ENCODE results near the gene POC5.
A peak's percentile ranks its signal among the peaks of the same experiment; 100 is the strongest.
"Not testable (repeated sequence)": the region's sequence is repeated elsewhere in the genome, so short reads cannot be mapped to it uniquely, and the experiment has no call there.

The POC5 gene, protein sequence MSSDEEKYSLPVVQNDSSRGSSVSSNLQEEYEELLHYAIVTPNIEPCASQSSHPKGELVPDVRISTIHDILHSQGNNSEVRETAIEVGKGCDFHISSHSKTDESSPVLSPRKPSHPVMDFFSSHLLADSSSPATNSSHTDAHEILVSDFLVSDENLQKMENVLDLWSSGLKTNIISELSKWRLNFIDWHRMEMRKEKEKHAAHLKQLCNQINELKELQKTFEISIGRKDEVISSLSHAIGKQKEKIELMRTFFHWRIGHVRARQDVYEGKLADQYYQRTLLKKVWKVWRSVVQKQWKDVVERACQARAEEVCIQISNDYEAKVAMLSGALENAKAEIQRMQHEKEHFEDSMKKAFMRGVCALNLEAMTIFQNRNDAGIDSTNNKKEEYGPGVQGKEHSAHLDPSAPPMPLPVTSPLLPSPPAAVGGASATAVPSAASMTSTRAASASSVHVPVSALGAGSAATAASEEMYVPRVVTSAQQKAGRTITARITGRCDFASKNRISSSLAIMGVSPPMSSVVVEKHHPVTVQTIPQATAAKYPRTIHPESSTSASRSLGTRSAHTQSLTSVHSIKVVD

GRCh38 chr5:75717082-75717922 is at the start of gene POC5:
TSS of gene POC5 (minus strand) at chr5:75717437. CDS start at chr5:75712937, 4,500 bp downstream.
- DNase-seq: peak; percentile 95

DNA sequence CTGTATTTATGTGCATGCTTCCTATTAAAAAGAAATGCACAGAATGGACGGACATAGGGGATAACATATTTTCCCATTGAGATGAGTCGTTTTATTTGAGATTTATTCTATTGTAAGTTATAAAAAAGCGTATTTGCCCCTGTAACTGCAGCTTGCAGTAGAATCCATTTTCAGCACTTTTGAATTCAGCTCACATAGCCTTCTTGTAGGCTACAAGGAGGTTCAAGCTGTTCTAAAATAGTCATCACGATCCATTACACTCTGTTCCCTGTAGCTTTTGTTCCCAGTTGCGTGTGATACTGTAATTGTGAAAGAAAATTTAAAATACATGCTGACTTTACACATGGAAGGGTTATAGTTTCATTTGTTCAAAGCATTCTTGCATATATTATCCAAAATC is 40.9 kb upstream of the POC5 start:
- no peak for DNase-seq

- DNase-seq: no peak
Measured at GRCh38 chr5:75756981-75757380, 39.7 kb upstream of the POC5 start.

DNA sequence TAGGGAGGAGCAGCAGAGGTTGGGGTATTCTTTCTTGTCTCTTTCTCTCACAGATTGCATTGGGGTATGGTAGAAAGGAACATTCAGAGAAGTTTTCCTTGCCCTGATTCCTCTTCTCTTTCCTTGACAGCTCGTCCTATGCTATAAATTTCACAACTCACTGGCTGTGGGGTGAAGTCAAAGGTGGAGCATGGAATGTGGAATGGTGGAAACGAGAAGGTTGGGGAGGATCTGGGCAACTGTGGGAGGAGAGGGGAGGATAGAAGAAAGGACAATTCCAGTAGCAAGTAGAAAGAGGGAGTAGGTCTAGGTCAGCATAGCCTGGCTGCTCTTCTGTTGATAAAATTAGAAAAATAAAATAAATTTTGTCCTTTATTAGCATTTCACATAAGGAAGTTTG is 39.0 kb upstream of the POC5 start:
- DNase-seq: no peak

- no peak for DNase-seq
Measured at GRCh38 chr5:75753182-75753581, 35.9 kb upstream of the POC5 start.

GRCh38 chr5:75744355-75744754 is 27.1 kb upstream of the POC5 start:
- no peak for DNase-seq

GRCh38 chr5:75736273-75736672 is 19.0 kb upstream of the POC5 start:
- DNase-seq: no peak

GRCh38 chr5:75734913-75735789 is 17.9 kb upstream of the POC5 start:
- no peak for DNase-seq

- DNase-seq: no peak
Measured at GRCh38 chr5:75733767-75734166, 16.5 kb upstream of the POC5 start.

- DNase-seq: not testable (repeated sequence)
Measured at GRCh38 chr5:75731515-75731914, 14.3 kb upstream of the POC5 start.

DNA sequence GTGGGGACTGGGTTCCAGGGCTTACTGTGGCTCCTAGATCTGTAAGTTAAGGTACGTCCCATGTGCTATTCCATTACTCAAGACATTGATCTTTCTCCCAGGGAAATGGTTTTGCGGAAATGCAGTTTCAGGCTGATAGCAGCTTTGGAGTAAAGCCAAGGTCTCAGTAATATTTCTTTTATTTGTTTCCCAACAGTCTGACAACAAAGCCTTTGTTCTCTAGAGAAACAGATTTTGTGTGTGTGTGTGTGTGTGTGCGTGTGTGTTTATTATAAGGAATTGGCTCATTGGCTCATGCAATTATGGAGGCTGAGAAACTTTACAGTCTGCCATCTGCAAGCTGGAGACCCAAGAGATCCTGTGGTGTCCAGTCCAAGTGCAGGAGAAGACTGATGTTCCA is 12.1 kb upstream of the POC5 start:
- DNase-seq: no peak

DNA sequence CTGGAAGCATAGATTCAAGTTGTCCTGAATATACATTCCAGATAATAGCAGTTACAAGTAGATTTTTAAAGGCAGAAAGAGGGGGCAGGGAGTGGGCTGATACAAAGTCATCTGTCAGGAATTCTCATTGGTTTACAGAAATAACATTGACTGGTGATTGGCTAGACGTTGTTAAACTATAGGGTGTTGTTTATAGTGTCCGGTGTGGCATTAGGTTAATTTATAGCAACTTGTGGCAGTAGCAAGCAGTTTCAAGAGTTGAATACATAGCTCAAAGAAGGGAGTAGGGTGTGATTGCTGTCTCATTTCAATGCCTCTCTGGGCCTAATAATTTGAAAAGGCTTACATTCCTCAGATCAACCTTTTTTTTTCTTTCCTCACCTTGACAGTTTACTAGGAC is 10.7 kb upstream of the POC5 start:
- no peak for DNase-seq

- not testable (repeated sequence) for DNase-seq
Measured at GRCh38 chr5:75726224-75726623, 9.0 kb upstream of the POC5 start.

DNA sequence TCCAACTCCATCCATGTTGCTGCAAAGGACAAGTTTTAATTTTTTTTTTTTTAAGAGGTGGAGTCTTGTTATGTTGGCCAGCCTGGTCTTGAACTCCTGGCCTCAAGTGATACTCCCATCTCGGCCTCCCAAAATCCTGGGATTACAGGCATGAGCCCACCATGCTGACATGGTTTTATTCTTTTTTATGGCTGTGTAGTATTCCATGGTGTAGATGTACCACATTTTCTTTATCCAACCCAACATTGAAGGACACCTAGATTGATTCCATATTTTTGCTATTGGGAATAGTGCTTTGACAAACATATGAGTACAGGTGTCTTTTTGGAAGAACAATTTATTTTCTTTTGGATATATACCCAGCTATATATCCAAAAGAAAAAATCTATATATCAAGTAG is 6.1 kb upstream of the POC5 start:
- no peak for DNase-seq

DNA sequence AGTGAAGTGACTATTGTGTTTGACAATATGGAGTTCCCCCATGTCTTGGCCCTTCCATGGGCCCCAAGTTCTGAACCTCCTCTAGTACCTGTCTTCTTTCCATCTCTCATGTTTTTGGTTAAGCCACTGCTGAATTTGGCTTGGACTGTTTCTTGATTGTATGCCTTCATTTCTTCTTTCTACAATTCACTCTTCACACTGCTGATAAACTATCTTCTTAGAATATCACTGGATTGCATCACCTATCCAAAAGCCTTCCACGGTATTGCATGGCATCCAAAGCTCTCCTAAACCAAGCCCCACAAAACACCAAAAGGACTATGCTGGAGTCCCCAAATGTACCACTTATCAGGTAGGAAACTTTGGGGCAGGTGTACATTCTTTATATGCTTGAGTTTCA is 4.3 kb upstream of the POC5 start:
- no peak for DNase-seq

DNA sequence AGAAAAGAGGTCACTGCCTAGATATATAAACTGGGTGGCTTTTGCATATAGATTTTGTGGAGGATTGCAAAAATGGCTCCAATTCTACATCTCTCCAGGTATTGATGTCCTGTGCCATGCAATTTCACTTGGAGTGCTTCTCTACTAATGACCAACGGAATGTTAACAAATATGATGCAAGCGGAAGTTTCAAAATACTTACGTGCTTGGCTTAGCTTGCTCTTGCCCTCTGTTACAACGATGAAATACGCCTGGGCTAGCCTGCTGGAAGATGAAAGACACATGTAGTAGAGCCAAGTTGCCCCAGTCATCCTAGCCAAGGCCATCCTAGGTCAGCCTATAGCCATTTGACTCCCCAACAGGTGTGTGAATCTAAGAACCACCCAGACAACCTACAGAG is 3.6 kb upstream of the POC5 start:
- no peak for DNase-seq

DNA sequence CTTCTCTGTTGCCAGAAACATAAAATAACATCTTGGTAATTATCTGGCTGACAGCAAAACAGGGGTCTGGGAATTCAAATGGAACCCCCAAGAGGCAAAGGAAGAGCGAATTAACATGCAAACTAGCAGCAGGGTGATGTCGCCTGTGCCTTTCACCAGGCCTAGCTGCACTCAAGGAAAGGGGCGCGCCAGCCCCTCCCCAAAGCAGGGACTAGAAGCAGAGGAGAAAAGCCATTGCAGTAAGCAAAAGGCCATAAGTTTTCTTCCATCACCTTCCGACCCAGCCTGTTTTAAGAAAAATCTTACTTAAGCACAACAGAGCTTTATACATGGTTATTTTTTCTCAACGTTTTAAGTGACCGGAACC is 539 bp downstream of the POC5 start:
- DNase-seq: no peak

- no peak for DNase-seq
Measured at GRCh38 chr5:75712091-75712490, 5.1 kb downstream of the POC5 start.

GRCh38 chr5:75711151-75711550 is 6.1 kb downstream of the POC5 start:
- no peak for DNase-seq

- no peak for DNase-seq
Measured at GRCh38 chr5:75710637-75711036, 6.6 kb downstream of the POC5 start.

GRCh38 chr5:75707911-75708509 is 9.2 kb downstream of the POC5 start:
- no peak for DNase-seq

DNA sequence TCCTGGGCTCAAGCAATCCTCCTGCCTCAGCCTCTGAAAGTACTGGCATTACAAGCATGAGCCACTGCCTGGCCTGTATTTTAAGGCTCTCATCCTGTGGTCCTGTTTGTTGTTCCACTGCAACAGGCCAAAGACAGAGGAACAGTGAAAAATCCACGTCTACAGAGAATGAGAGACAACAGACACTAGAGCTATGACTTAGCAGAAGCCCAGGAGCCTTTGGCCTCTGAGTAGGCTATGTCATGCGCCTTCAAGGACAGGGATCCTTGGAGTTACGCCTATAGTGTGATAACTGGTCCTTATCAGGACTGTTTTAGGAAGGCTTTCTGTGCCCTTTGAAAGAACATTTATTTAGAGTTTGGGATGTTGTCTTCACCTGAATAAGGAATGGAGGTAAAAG is 10.5 kb downstream of the POC5 start:
- no peak for DNase-seq

DNA sequence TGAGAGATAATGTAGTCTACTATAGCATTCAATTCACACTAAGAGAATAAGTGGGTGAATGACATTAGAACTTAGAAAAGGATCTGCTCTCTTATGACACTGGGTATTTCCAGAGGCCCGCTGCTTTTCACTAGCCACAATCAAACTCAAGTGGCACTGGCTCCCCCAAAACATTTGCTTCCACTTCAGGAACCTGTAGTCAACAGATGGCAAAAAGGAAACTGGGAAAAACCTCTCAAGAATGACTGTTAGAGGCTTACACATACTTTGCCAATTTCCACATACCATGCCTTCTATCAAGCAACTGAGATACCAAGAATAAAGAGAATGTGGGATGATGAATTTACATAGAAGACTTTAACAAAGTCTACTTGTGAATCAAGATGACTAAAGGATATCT is 11.2 kb downstream of the POC5 start:
- no peak for DNase-seq
